H1 (cell line): ENCODE results near the gene TCF7L1. TPM values are rescaled to one million over a fixed set of nuclear protein-coding genes. Genes with fewer than 3 reads are reported as not detected.

Experiments used
- CTCF ChIA-PET: fragments of 300-600 bp; sonication (Branson Sonifier 250); formaldehyde crosslinking; loops from one replicate; lab custom pipeline; 2021; ENCODE audit not compliant: partially characterized antibody; lab: Charles Lee
- POLR2A ChIA-PET: fragments of 300-600 bp; sonication (Branson Sonifier 250); formaldehyde crosslinking; loops from one replicate; lab custom pipeline; 2021; ENCODE audit warnings: inconsistent platforms; ENCODE audit not compliant: partially characterized antibody; lab: Charles Lee
- DNase-seq, 2 experiments: peaks; one replicate each; pipeline versions ENCODE4 v3.0.0 to v3.0.0-alpha.2; 2010 to 2022; ENCODE audit warnings: low spot score in 2 of 2, low read depth in 1 of 2, mixed read lengths in 1 of 2
- FAIRE-seq: peaks from 2 replicates; lab custom pipeline; 2011; peaks lifted over from hg19 to GRCh38; lab: Jason Lieb, UNC
- H2AFZ ChIP-seq: 2 replicates; pipeline ENCODE4 v1.8.1; 2012; ENCODE audit warnings: low read length, inconsistent platforms
- H2AK5ac ChIP-seq: 2 replicates; pipeline ENCODE4 v1.6.1; 2013; ENCODE audit warnings: low read depth, low read length
- H2BK120ac ChIP-seq: replicated peaks from 2 replicates; pipeline ENCODE3; 2013; ENCODE audit warnings: low read depth, low read length, inconsistent platforms
- H2BK12ac ChIP-seq: 2 replicates; pipeline ENCODE4 v1.6.1; 2013; ENCODE audit warnings: low read depth, low read length
- H2BK15ac ChIP-seq: 2 replicates; pipeline ENCODE4 v1.6.1; 2013; ENCODE audit warnings: low read length
- H2BK20ac ChIP-seq: 2 replicates; pipeline ENCODE4 v1.6.1; 2013; ENCODE audit warnings: low read length
- H2BK5ac ChIP-seq: 2 replicates; pipeline ENCODE4 v1.6.1; 2013; ENCODE audit warnings: low read depth, low read length
- H3K14ac ChIP-seq: 2 replicates; pipeline ENCODE4 v1.6.1; 2013; ENCODE audit warnings: inconsistent platforms; ENCODE audit not compliant: insufficient read length
- H3K18ac ChIP-seq: 2 replicates; pipeline ENCODE4 v1.6.1; 2013; ENCODE audit warnings: low read length; ENCODE audit errors: extremely low read depth
- H3K23ac ChIP-seq: 2 replicates; pipeline ENCODE4 v1.6.1; 2013; ENCODE audit warnings: inconsistent platforms; ENCODE audit not compliant: insufficient read length
- H3K23me2 ChIP-seq: 2 replicates; pipeline ENCODE4 v1.6.1; 2013; ENCODE audit warnings: low read depth, low read length
- H3K27ac ChIP-seq: 2 replicates; pipeline ENCODE4 v1.6.1; 2011; ENCODE audit warnings: low read depth, low read length, inconsistent platforms
- H3K27me3 ChIP-seq, 4 experiments: replicated peaks in 1 of 4; 1 replicate in 1 of 4; 2 replicates in 3 of 4; pipeline versions ENCODE4 v1.6.1 to v1.8.1; 2011 to 2013; ENCODE audit warnings: low read length in 3 of 4, mild to moderate bottlenecking in 3 of 4, inconsistent platforms in 2 of 4, mixed read lengths in 2 of 4, moderate library complexity in 1 of 4; ENCODE audit not compliant: control insufficient read depth in 3 of 4, insufficient read depth in 3 of 4; ENCODE audit errors: extremely low read depth in 1 of 4
- H3K36me3 ChIP-seq, 4 experiments: 2 replicates each; pipeline versions ENCODE4 v1.6.1 to v1.8.1; 2011 to 2013; ENCODE audit warnings: mild to moderate bottlenecking in 4 of 4, low read length in 3 of 4, moderate library complexity in 2 of 4, control low read depth in 1 of 4, inconsistent platforms in 1 of 4; ENCODE audit not compliant: insufficient read depth in 4 of 4, control insufficient read depth in 2 of 4
- H3K4ac ChIP-seq: replicated peaks from 2 replicates; pipeline ENCODE3; 2013; ENCODE audit warnings: low read length, low read depth, mixed read lengths, inconsistent platforms; ENCODE audit not compliant: insufficient read length
- H3K4me1 ChIP-seq, 4 experiments: replicated peaks in 1 of 4; 1 replicate in 1 of 4; 2 replicates in 3 of 4; pipeline versions ENCODE4 v1.6.1 to v1.8.1; 2011 to 2013; ENCODE audit warnings: low read length in 3 of 4, inconsistent platforms in 2 of 4, mixed read lengths in 1 of 4; ENCODE audit not compliant: insufficient read depth in 4 of 4, control insufficient read depth in 3 of 4
- H3K4me2 ChIP-seq, 2 experiments: 2 replicates each; pipeline versions ENCODE4 v1.6.1 to v1.8.1; 2011 to 2013; ENCODE audit warnings: low read depth in 2 of 2, low read length in 2 of 2, control low read depth in 1 of 2, inconsistent platforms in 1 of 2, mild to moderate bottlenecking in 1 of 2; ENCODE audit not compliant: insufficient read depth in 1 of 2
- H3K4me3 ChIP-seq, 4 experiments: fragments of 200-600, 300-600 bp in 1 of 4; sonication (generic), shearing (Covaris generic), sonication (Bioruptor Twin) in 1 of 4; 2 replicates each; pipeline versions ENCODE4 v1.5.1 to v1.8.1; 2011 to 2016; ENCODE audit warnings: low read length in 4 of 4, low read depth in 3 of 4, control low read depth in 2 of 4, inconsistent platforms in 2 of 4, mild to moderate bottlenecking in 2 of 4, mixed read lengths in 1 of 4, moderate library complexity in 1 of 4; ENCODE audit not compliant: insufficient read depth in 2 of 4; ENCODE audit errors: extremely low read depth in 1 of 4
- H3K56ac ChIP-seq: replicated peaks from 2 replicates; pipeline ENCODE3; 2013; ENCODE audit warnings: low read depth, mild to moderate bottlenecking, mixed read lengths, low read length, inconsistent platforms; ENCODE audit not compliant: insufficient read length
- H3K79me1 ChIP-seq: 2 replicates; pipeline ENCODE4 v1.6.1; 2013; ENCODE audit warnings: low read depth, low read length, control low read depth
- H3K79me2 ChIP-seq, 2 experiments: 2 replicates each; pipeline versions ENCODE4 v1.6.1 to v1.8.1; 2012 to 2013; ENCODE audit warnings: low read length in 2 of 2, mild to moderate bottlenecking in 2 of 2, inconsistent platforms in 1 of 2; ENCODE audit not compliant: insufficient read depth in 2 of 2, control insufficient read depth in 1 of 2
- H3K9ac ChIP-seq, 4 experiments: replicated peaks in 1 of 4; 1 replicate in 1 of 4; 2 replicates in 3 of 4; pipeline versions ENCODE4 v1.6.1 to v1.8.1; 2011 to 2013; ENCODE audit warnings: low read depth in 3 of 4, low read length in 3 of 4, control low read depth in 2 of 4, mild to moderate bottlenecking in 2 of 4, moderate library complexity in 2 of 4, inconsistent platforms in 1 of 4; ENCODE audit errors: extremely low read depth in 1 of 4
- H3K9me3 ChIP-seq, 2 experiments: 2 replicates each; pipeline versions ENCODE4 v1.6.1 to v1.8.1; 2012 to 2013; ENCODE audit warnings: mild to moderate bottlenecking in 2 of 2, moderate library complexity in 2 of 2, control low read depth in 1 of 2, inconsistent platforms in 1 of 2, low read depth in 1 of 2, low read length in 1 of 2, mixed read lengths in 1 of 2; ENCODE audit not compliant: insufficient read depth in 2 of 2
- H4K20me1 ChIP-seq, 2 experiments: replicated peaks in 1 of 2; 2 replicates each; pipeline versions ENCODE3 to v1.8.1; 2011 to 2013; ENCODE audit warnings: inconsistent platforms in 2 of 2, low read length in 2 of 2, mild to moderate bottlenecking in 1 of 2; ENCODE audit not compliant: insufficient read depth in 2 of 2, control insufficient read depth in 1 of 2
- H4K5ac ChIP-seq: 2 replicates; pipeline ENCODE4 v1.6.1; 2013; ENCODE audit warnings: low read length, low read depth, mixed read lengths, inconsistent platforms; ENCODE audit not compliant: insufficient read length
- H4K8ac ChIP-seq: 2 replicates; pipeline ENCODE4 v1.8.0; 2013; ENCODE audit warnings: mild to moderate bottlenecking, moderate library complexity, low read length, inconsistent platforms; ENCODE audit not compliant: insufficient read depth; ENCODE audit errors: extremely low read depth
- H4K91ac ChIP-seq: replicated peaks from 2 replicates; pipeline ENCODE3; 2013; ENCODE audit warnings: low read length, mixed read lengths, inconsistent platforms; ENCODE audit not compliant: insufficient read length
- CHD2 ChIP-seq: IDR thresholded peaks from 2 replicates; pipeline ENCODE4 v1.6.1; 2012; ENCODE audit warnings: low read length, improper control_type of control experiment
- EZH2 ChIP-seq: fragments of 200-600 bp; sonication (generic); IDR thresholded peaks from 2 replicates; pipeline ENCODE4 v1.7.1; 2012; ENCODE audit warnings: low read depth, mild to moderate bottlenecking, moderate library complexity, low read length, inconsistent platforms; ENCODE audit not compliant: severe bottlenecking
- FOSL1 ChIP-seq: IDR thresholded peaks from 2 replicates; pipeline ENCODE4 v1.6.1; 2011; ENCODE audit warnings: mild to moderate bottlenecking, low read depth, low read length, moderate library complexity; ENCODE audit not compliant: insufficient read depth
- HDAC2 ChIP-seq, 2 experiments: fragments of 300-600 bp in 1 of 2; sonication (generic) in 1 of 2; IDR thresholded peaks; 2 replicates each; pipeline ENCODE4 v1.6.1; 2011 to 2012; ENCODE audit warnings: low read depth in 2 of 2, low read length in 2 of 2, mild to moderate bottlenecking in 2 of 2, moderate library complexity in 2 of 2, borderline replicate concordance in 1 of 2, inconsistent platforms in 1 of 2
- KDM1A ChIP-seq: fragments of 200-600, 300-600 bp; sonication (generic); IDR thresholded peaks from 2 replicates; pipeline ENCODE4 v1.7.1; 2016; ENCODE audit warnings: mild to moderate bottlenecking, low read length, borderline replicate concordance
- POLR2A ChIP-seq, 2 experiments: IDR thresholded peaks; 1 replicate in 1 of 2; 2 replicates in 1 of 2; pipeline ENCODE4 v1.6.1; 2011; ENCODE audit warnings: low read depth in 2 of 2, low read length in 2 of 2, mild to moderate bottlenecking in 2 of 2; ENCODE audit errors: control extremely low read depth in 1 of 2
- POLR2AphosphoS5 ChIP-seq: IDR thresholded peaks from 2 replicates; pipeline ENCODE4 v1.6.1; 2011; ENCODE audit warnings: low read depth, low read length
- RNF2 ChIP-seq: fragments of 200-900, 300-1000 bp; sonication (generic); IDR thresholded peaks from 2 replicates; pipeline ENCODE4 v1.7.1; 2016; ENCODE audit warnings: borderline replicate concordance, low read depth, mild to moderate bottlenecking, antibody characterized with exemption, low read length; ENCODE audit not compliant: poor library complexity, severe bottlenecking; ENCODE audit errors: missing control alignments
- SP2 ChIP-seq: IDR thresholded peaks from 2 replicates; pipeline ENCODE4 v1.6.1; 2012; ENCODE audit warnings: mild to moderate bottlenecking, low read length, inconsistent platforms
- WGBS, 2 experiments: shearing (Covaris generic) in 1 of 2; methylation state at CpG; one replicate each; pipeline versions ENCODE4 v1.1.6 to v1.1.7; 2013 to 2015; ENCODE audit warnings: low lambda C conversion rate in 2 of 2, mixed read lengths in 2 of 2, inconsistent platforms in 1 of 2, low coverage in 1 of 2, missing lambda C conversion rate in 1 of 2; ENCODE audit not compliant: insufficient replicate concordance in 2 of 2, insufficient coverage in 1 of 2, insufficient read length in 1 of 2; ENCODE audit errors: extremely low coverage in 1 of 2, missing lambda C conversion rate in 1 of 2; 5-methylcytosine and 5-hydroxymethylcytosine counted together
- polyA plus RNA-seq, 7 experiments: library from polyadenylated mRNA; depleted of rRNA in 3 of 7; stranded (reverse) in 5 of 7; unstranded in 2 of 7; fragments of >200 nt in 5 of 7; fragments of 200-250 nt in 2 of 7; gene quantifications; 1 replicate in 5 of 7; 2 replicates in 1 of 7; 4 replicates in 1 of 7; pipeline versions ENCODE4 v1.2.1 to v1.2.3, GENCODE V29; 2011 to 2013; ENCODE audit warnings: missing spikeins in 2 of 7, mixed read lengths in 2 of 7
- total RNA-seq: library from RNA; stranded (reverse); fragmentation: NEBNext Ultra II Directional; extraction: Animal tissue kit (Norgen Biotek cat#: 25700); gene quantifications from 2 replicates; pipeline ENCODE4 v1.2.1, GENCODE V29; 2021

The TCF7L1 gene
- total and polyA plus RNA-seq, 2 of the 8 experiments (the other 6 are each of a cell fraction or from before 2014, with no cell fraction given), result 27.5 to 108 TPM

DNA sequence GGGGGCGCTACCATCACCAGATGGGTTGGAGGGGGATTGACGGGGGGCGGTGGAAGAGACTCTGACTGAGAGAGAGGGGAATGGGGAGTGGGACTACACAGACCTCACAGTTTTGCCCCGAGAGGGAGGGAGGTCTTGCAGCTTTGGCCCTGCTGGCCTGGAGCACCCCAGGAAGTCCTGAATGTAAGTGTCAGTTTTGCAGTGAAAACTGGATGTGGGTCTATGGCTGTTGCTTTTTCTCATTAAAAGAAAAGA lies 2.4 kb downstream of the TCF7L1 start:
- Histone ChIP-seq H2AFZ (no peak overlapping the region), H3K18ac (peak overlapping the region; percentile 97), H3K23ac (no peak overlapping the region), H4K20me1 (peaks cover 27 to 29% of the 10 kb centered on the region in 2 experiments), H3K27ac (peak overlapping the region; percentile 16; the same call in 1 of the 2 replicates), H3K79me2 (peaks cover 32 to 69% of the 10 kb centered on the region in 2 experiments), H3K23me2 (peaks cover 10% of the 10 kb centered on the region), H3K14ac (no peak overlapping the region)
- no peak for DNase-seq
- WGBS, 2 experiments, result 7% methylated on average over 4 of the region's 4 CpGs; no CpG with 5 or more reads in 1 of the 2 experiments
- TF ChIP-seq POLR2A (IDR thresholded peaks at IDR 0.05; ENCODE audit: control extremely low read depth in 1 of 2, low read depth in 2 of 2, low read length in 2 of 2), result no peak
- TF ChIP-seq SP2, result no peak
- TF ChIP-seq HDAC2 (IDR thresholded peaks at IDR 0.05; ENCODE audit: borderline replicate concordance in 1 of 2, low read depth in 2 of 2, low read length in 2 of 2), result no peak
- no peak for TF ChIP-seq POLR2AphosphoS5
- TF ChIP-seq EZH2, result no peak
- TF ChIP-seq RNF2, result no peak
- TF ChIP-seq KDM1A, result no peak
- TF ChIP-seq FOSL1, result no peak
- no peak for TF ChIP-seq CHD2
- TF ChIP-seq, all 59 proteins: peak for 0
- FAIRE-seq, result no peak
- Histone ChIP-seq H3K4me2 (peak overlapping the region; percentile 88 to 92), H3K4me1 (peaks cover 10 to 17% (median 12%) of the 10 kb centered on the region in 4 experiments), H3K27me3 (no peaks in the 10 kb centered on the region), H4K8ac (no peak overlapping the region), H3K36me3 (peaks cover 3 to 24% (median 4%) of the 10 kb centered on the region in 4 experiments; a peak in 4 of 8 replicates), H4K91ac (peak overlapping the region; percentile 81), H2BK20ac (0 out of 2 replicates have a peak overlapping the region, but pooled peaks have one; percentile 6), H2BK5ac (peak overlapping the region; percentile 91), H3K4ac (peak overlapping the region; percentile 29), H2BK15ac (no peak overlapping the region), H2BK12ac (peak overlapping the region; percentile 88; the same call in 1 of the 2 replicates), H3K4me3 (peak overlapping the region; percentile 90 to 97 (median 93); a peak in 7 of 8 replicates), H4K5ac (peak overlapping the region; percentile 17), H2BK120ac (peak overlapping the region; percentile 25), H3K9me3 (no peaks in the 10 kb centered on the region), H3K9ac (peak overlapping the region in 1 of 4 experiments; percentile 49; a peak in 2 of 7 replicates), H3K56ac (peak overlapping the region; percentile 43), H2AK5ac (peak overlapping the region; percentile 34), H3K79me1 (peaks cover 16% of the 10 kb centered on the region)
- ChIA-PET CTCF (interaction anchor here (0.6 to 6.0 kb wide), 8 partner anchors 8 to 325 kb away, joined by 3 to 29 read pairs (median 4); no protein-coding TSS in a partner anchor), POLR2A (interaction anchor here (0.6 to 4.5 kb wide), 29 partner anchors 7 to 403 kb away, joined by 3 to 40 read pairs (median 7); partner anchors contain the start of gene MAT2A)
